ENCODE data around the gene CDH4.

Gene CDH4

DNA sequence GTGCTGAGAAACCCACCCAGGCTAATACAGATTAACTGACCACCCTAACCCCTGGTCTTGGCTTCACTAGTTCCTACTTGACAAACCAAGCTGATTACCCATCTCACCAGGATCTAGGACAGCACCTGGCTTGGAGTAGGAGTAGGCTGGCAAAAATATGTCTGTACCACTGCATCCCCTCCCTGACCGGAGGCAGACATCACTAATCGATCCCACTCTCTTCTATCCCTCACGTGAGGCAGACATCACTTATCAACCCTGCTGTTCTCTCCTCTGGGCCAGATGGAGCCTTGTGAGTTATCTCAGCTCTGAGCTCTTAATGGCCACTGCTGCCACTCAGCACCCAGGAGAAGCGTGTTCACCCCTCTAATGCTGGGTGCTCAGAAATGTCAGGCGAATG, 324.3 kb downstream of the CDH4 start:
- Histone ChIP-seq H3K9me3 (ENCODE audit: control insufficient read depth in 5 of 5, low read length in 5 of 5) (peaks cover 0 to 4% (median 4%) of the 10 kb centered on the region in 5 donors), H3K4me1 (ENCODE audit: control insufficient read depth in 5 of 5, insufficient read depth in 5 of 5, low read length in 5 of 5) (no peaks in the 10 kb centered on the region), H3K9ac (ENCODE audit: low read length in 5 of 5) (no peak overlapping the region), H3K27me3 (ENCODE audit: control insufficient read depth in 5 of 5, insufficient read depth in 4 of 5, low read length in 5 of 5) (peaks cover 0 to 13% (median 4%) of the 10 kb centered on the region in 5 donors), H3K36me3 (ENCODE audit: control insufficient read depth in 5 of 5, insufficient read depth in 5 of 5, low read length in 5 of 5) (no peaks in the 10 kb centered on the region), H3K4me3 (ENCODE audit: low read depth in 1 of 5, low read length in 5 of 5) (no peak overlapping the region), H3K27ac (ENCODE audit: low read depth, low read length) (no peak overlapping the region)

DNA sequence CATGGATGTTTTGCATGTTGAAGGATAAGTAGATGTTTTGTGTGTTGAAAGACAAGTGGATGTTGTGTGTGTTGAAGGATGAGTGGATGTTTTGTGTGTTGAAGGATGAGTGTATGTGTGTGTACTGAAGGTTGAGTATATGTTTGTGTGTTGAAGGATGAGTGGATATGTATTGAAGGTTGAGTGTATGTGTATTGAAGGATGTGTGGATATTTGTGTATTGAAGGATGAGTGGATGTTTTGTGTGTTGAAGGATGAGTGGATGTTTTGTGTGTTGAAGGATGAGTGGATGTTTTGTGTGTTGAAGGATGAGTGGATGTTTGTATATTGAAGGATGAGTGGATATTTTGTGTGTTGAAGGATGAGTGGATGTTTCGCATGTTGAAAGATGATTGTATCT, 325.0 kb downstream of the CDH4 start:
- no peaks in the 10 kb centered on the region for H3K4me1 ChIP-seq (ENCODE audit: control insufficient read depth in 5 of 5, insufficient read depth in 5 of 5, low read length in 5 of 5)
- H3K4me3 ChIP-seq (ENCODE audit: low read depth in 1 of 5, low read length in 5 of 5): no peak overlapping the region
- peaks cover 0 to 4% (median 4%) of the 10 kb centered on the region in 5 donors for H3K9me3 ChIP-seq (ENCODE audit: control insufficient read depth in 5 of 5, low read length in 5 of 5)

GRCh38 chr20:61579908-61580307, 327.8 kb downstream of the CDH4 start:
- Histone ChIP-seq H3K4me3 (ENCODE audit: low read depth in 1 of 5, low read length in 5 of 5) (no peak overlapping the region), H3K27ac (ENCODE audit: low read depth, low read length) (no peak overlapping the region), H3K36me3 (ENCODE audit: control insufficient read depth in 5 of 5, insufficient read depth in 5 of 5, low read length in 5 of 5) (no peaks in the 10 kb centered on the region), H3K4me1 (ENCODE audit: control insufficient read depth in 5 of 5, insufficient read depth in 5 of 5, low read length in 5 of 5) (no peaks in the 10 kb centered on the region), H3K27me3 (ENCODE audit: control insufficient read depth in 5 of 5, insufficient read depth in 4 of 5, low read length in 5 of 5) (peaks cover 0 to 20% (median 16%) of the 10 kb centered on the region in 5 donors), H3K9ac (ENCODE audit: low read length in 5 of 5) (no peak overlapping the region), H3K9me3 (ENCODE audit: control insufficient read depth in 5 of 5, low read length in 5 of 5) (peaks cover 0 to 4% (median 4%) of the 10 kb centered on the region in 5 donors)

More for the DNA sequence above, 325.0 kb downstream of the CDH4 start:
- Histone ChIP-seq H3K36me3 (ENCODE audit: control insufficient read depth in 5 of 5, insufficient read depth in 5 of 5, low read length in 5 of 5) (no peaks in the 10 kb centered on the region), H3K27ac (ENCODE audit: low read depth, low read length) (no peak overlapping the region), H3K9ac (ENCODE audit: low read length in 5 of 5) (no peak overlapping the region), H3K27me3 (ENCODE audit: control insufficient read depth in 5 of 5, insufficient read depth in 4 of 5, low read length in 5 of 5) (peaks cover 0 to 19% (median 10%) of the 10 kb centered on the region in 5 donors)

GRCh38 chr20:61580958-61581824, 329.1 kb downstream of the CDH4 start:
- Histone ChIP-seq H3K9ac (ENCODE audit: low read length in 5 of 5) (no peak overlapping the region), H3K27ac (ENCODE audit: low read depth, low read length) (no peak overlapping the region), H3K4me3 (ENCODE audit: low read depth in 1 of 5, low read length in 5 of 5) (no peak overlapping the region), H3K9me3 (ENCODE audit: control insufficient read depth in 5 of 5, low read length in 5 of 5) (peaks cover 0 to 3% (median 2%) of the 10 kb centered on the region in 5 donors), H3K36me3 (ENCODE audit: control insufficient read depth in 5 of 5, insufficient read depth in 5 of 5, low read length in 5 of 5) (no peaks in the 10 kb centered on the region), H3K4me1 (ENCODE audit: control insufficient read depth in 5 of 5, insufficient read depth in 5 of 5, low read length in 5 of 5) (no peaks in the 10 kb centered on the region), H3K27me3 (ENCODE audit: control insufficient read depth in 5 of 5, insufficient read depth in 4 of 5, low read length in 5 of 5) (peaks cover 0 to 19% (median 16%) of the 10 kb centered on the region in 5 donors)

DNA sequence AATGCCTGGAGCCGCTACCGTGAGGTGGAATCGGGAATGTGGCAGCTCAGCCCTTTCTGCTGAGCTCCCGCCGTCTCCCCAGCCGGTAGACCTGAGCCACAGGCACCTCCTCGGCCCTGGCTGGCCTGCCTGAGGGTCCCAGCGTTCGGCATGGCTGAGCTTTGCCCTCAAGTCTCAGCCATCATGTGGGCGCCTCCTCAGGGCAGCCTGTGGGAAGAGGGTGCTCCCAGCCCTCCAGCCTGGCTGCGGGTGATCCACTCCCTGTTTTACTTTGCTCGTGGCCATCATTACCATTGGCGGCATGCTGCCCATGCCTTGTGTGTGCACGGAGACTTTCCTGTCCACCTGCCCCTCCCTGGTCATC, 329.7 kb downstream of the CDH4 start:
- H3K27ac ChIP-seq (ENCODE audit: low read depth, low read length): no peak overlapping the region
- H3K4me1 ChIP-seq (ENCODE audit: control insufficient read depth in 5 of 5, insufficient read depth in 5 of 5, low read length in 5 of 5): no peaks in the 10 kb centered on the region
- no peaks in the 10 kb centered on the region for H3K9me3 ChIP-seq (ENCODE audit: control insufficient read depth in 5 of 5, low read length in 5 of 5)
- no peak overlapping the region for H3K4me3 ChIP-seq (ENCODE audit: low read depth in 1 of 5, low read length in 5 of 5)
- no peaks in the 10 kb centered on the region for H3K36me3 ChIP-seq (ENCODE audit: control insufficient read depth in 5 of 5, insufficient read depth in 5 of 5, low read length in 5 of 5)
- H3K9ac ChIP-seq (ENCODE audit: low read length in 5 of 5): no peak overlapping the region
- H3K27me3 ChIP-seq (ENCODE audit: control insufficient read depth in 5 of 5, insufficient read depth in 4 of 5, low read length in 5 of 5): peaks cover 0 to 18% (median 16%) of the 10 kb centered on the region in 5 donors

GRCh38 chr20:61582196-61582923, 330.3 kb downstream of the CDH4 start:
- peaks cover 0 to 20% (median 17%) of the 10 kb centered on the region in 5 donors for H3K27me3 ChIP-seq (ENCODE audit: control insufficient read depth in 5 of 5, insufficient read depth in 4 of 5, low read length in 5 of 5)
- no peaks in the 10 kb centered on the region for H3K4me1 ChIP-seq (ENCODE audit: control insufficient read depth in 5 of 5, insufficient read depth in 5 of 5, low read length in 5 of 5)
- H3K27ac ChIP-seq (ENCODE audit: low read depth, low read length): no peak overlapping the region
- no peaks in the 10 kb centered on the region for H3K36me3 ChIP-seq (ENCODE audit: control insufficient read depth in 5 of 5, insufficient read depth in 5 of 5, low read length in 5 of 5)
- H3K9me3 ChIP-seq (ENCODE audit: control insufficient read depth in 5 of 5, low read length in 5 of 5): no peaks in the 10 kb centered on the region
- no peak overlapping the region for H3K4me3 ChIP-seq (ENCODE audit: low read depth in 1 of 5, low read length in 5 of 5)
- no peak overlapping the region for H3K9ac ChIP-seq (ENCODE audit: low read length in 5 of 5)

- Histone ChIP-seq H3K4me1 (ENCODE audit: control insufficient read depth in 5 of 5, insufficient read depth in 5 of 5, low read length in 5 of 5) (no peaks in the 10 kb centered on the region), H3K4me3 (ENCODE audit: low read depth in 1 of 5, low read length in 5 of 5) (no peak overlapping the region), H3K9me3 (ENCODE audit: control insufficient read depth in 5 of 5, low read length in 5 of 5) (no peaks in the 10 kb centered on the region), H3K36me3 (ENCODE audit: control insufficient read depth in 5 of 5, insufficient read depth in 5 of 5, low read length in 5 of 5) (no peaks in the 10 kb centered on the region), H3K27ac (ENCODE audit: low read depth, low read length) (no peak overlapping the region), H3K9ac (ENCODE audit: low read length in 5 of 5) (no peak overlapping the region), H3K27me3 (ENCODE audit: control insufficient read depth in 5 of 5, insufficient read depth in 4 of 5, low read length in 5 of 5) (peaks cover 0 to 20% (median 19%) of the 10 kb centered on the region in 5 donors)
These were observed 331.3 kb downstream of the CDH4 start for GRCh38 chr20:61583356-61583755.

DNA sequence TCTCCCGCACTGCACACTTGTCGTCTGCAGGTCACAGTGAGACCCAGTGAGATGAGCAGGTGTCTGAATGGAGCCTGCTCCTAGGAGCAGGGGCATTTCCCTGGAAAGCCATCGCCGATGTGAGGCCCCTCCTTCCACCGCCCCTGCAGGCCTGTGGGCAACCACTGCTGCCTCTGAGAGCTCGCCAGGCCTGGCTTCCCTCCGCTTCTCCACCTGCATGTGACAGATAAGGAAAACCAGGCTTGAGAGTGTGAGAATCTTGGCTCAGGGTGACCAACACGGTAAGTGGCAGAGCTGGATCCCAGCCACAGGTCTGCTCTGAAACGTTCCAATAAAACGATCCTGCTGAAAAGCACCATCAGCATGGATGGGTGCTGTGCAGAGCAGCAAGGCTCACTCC, 332.8 kb downstream of the CDH4 start:
- Histone ChIP-seq H3K4me3 (ENCODE audit: low read depth in 1 of 5, low read length in 5 of 5) (no peak overlapping the region), H3K27me3 (ENCODE audit: control insufficient read depth in 5 of 5, insufficient read depth in 4 of 5, low read length in 5 of 5) (peaks cover 0 to 24% (median 19%) of the 10 kb centered on the region in 5 donors), H3K9ac (ENCODE audit: low read length in 5 of 5) (no peak overlapping the region), H3K4me1 (ENCODE audit: control insufficient read depth in 5 of 5, insufficient read depth in 5 of 5, low read length in 5 of 5) (no peaks in the 10 kb centered on the region), H3K9me3 (ENCODE audit: control insufficient read depth in 5 of 5, low read length in 5 of 5) (no peaks in the 10 kb centered on the region), H3K36me3 (ENCODE audit: control insufficient read depth in 5 of 5, insufficient read depth in 5 of 5, low read length in 5 of 5) (no peaks in the 10 kb centered on the region), H3K27ac (ENCODE audit: low read depth, low read length) (no peak overlapping the region)

- Histone ChIP-seq H3K4me3 (ENCODE audit: low read depth in 1 of 5, low read length in 5 of 5) (no peak overlapping the region), H3K9me3 (ENCODE audit: control insufficient read depth in 5 of 5, low read length in 5 of 5) (no peaks in the 10 kb centered on the region), H3K27me3 (ENCODE audit: control insufficient read depth in 5 of 5, insufficient read depth in 4 of 5, low read length in 5 of 5) (peaks cover 0 to 24% (median 19%) of the 10 kb centered on the region in 5 donors), H3K4me1 (ENCODE audit: control insufficient read depth in 5 of 5, insufficient read depth in 5 of 5, low read length in 5 of 5) (no peaks in the 10 kb centered on the region), H3K9ac (ENCODE audit: low read length in 5 of 5) (no peak overlapping the region), H3K36me3 (ENCODE audit: control insufficient read depth in 5 of 5, insufficient read depth in 5 of 5, low read length in 5 of 5) (no peaks in the 10 kb centered on the region), H3K27ac (ENCODE audit: low read depth, low read length) (no peak overlapping the region)
These were observed 333.7 kb downstream of the CDH4 start for GRCh38 chr20:61585764-61586163.

GRCh38 chr20:61587036-61587435, 335.0 kb downstream of the CDH4 start:
- peaks cover 0 to 16% (median 12%) of the 10 kb centered on the region in 5 donors for H3K27me3 ChIP-seq (ENCODE audit: control insufficient read depth in 5 of 5, insufficient read depth in 4 of 5, low read length in 5 of 5)
- peaks cover 2 to 8% (median 7%) of the 10 kb centered on the region in 5 donors for H3K9me3 ChIP-seq (ENCODE audit: control insufficient read depth in 5 of 5, low read length in 5 of 5)
- no peak overlapping the region for H3K27ac ChIP-seq (ENCODE audit: low read depth, low read length)
- H3K36me3 ChIP-seq (ENCODE audit: control insufficient read depth in 5 of 5, insufficient read depth in 5 of 5, low read length in 5 of 5): no peaks in the 10 kb centered on the region
- H3K4me1 ChIP-seq (ENCODE audit: control insufficient read depth in 5 of 5, insufficient read depth in 5 of 5, low read length in 5 of 5): no peaks in the 10 kb centered on the region
- H3K9ac ChIP-seq (ENCODE audit: low read length in 5 of 5): no peak overlapping the region
- H3K4me3 ChIP-seq (ENCODE audit: low read depth in 1 of 5, low read length in 5 of 5): no peak overlapping the region

Data from subcutaneous abdominal adipose tissue (tissue), 5 donors.